BLaER1 treated with 17β-estradiol and CSF1 and Interleukin-3, amounts not matched to agents 10 nM and 100 nM (cell line): ENCODE data around the gene IFNL2.
A peak's percentile ranks its signal among the peaks of the same experiment; 100 is the strongest.
"Not testable (repeated sequence)": the region's sequence is repeated elsewhere in the genome, so short reads cannot be mapped to it uniquely, and the experiment has no call there.

ENCODE experiments used
- H3K27ac ChIP-seq, 11 experiments: shearing (Covaris generic); formaldehyde crosslinking; 2 replicates each; pipeline ENCODE4 v1.8.1; 2022
- H3K27me3 ChIP-seq, 11 experiments: shearing (Covaris generic); formaldehyde crosslinking; 2 replicates each; pipeline ENCODE4 v1.8.1; 2022
- H3K36me3 ChIP-seq, 11 experiments: shearing (Covaris generic); formaldehyde crosslinking; 2 replicates each; pipeline ENCODE4 v1.8.1; 2022
- H3K4me1 ChIP-seq, 10 experiments: shearing (Covaris generic); formaldehyde crosslinking; 2 replicates each; pipeline ENCODE4 v1.8.1; 2022
- H3K4me2 ChIP-seq, 11 experiments: shearing (Covaris generic); formaldehyde crosslinking; 2 replicates each; pipeline ENCODE4 v1.8.1; 2022
- H3K4me3 ChIP-seq, 10 experiments: shearing (Covaris generic); formaldehyde crosslinking; 2 replicates each; pipeline ENCODE4 v1.8.1; 2022
- H3K9ac ChIP-seq, 11 experiments: shearing (Covaris generic); formaldehyde crosslinking; 2 replicates each; pipeline ENCODE4 v1.8.1; 2022
- H3K9me3 ChIP-seq, 11 experiments: shearing (Covaris generic); formaldehyde crosslinking; replicated peaks in 1 of 11; 2 replicates each; pipeline ENCODE4 v1.8.1; 2022
- H4K20me1 ChIP-seq, 11 experiments: shearing (Covaris generic); formaldehyde crosslinking; 2 replicates each; pipeline ENCODE4 v1.8.1; 2022
- Cebpa-rat ChIP-seq, 11 experiments: shearing (Covaris generic); IDR thresholded peaks; 2 replicates each; pipeline ENCODE4 v1.8.1; 2022

Gene IFNL2

DNA sequence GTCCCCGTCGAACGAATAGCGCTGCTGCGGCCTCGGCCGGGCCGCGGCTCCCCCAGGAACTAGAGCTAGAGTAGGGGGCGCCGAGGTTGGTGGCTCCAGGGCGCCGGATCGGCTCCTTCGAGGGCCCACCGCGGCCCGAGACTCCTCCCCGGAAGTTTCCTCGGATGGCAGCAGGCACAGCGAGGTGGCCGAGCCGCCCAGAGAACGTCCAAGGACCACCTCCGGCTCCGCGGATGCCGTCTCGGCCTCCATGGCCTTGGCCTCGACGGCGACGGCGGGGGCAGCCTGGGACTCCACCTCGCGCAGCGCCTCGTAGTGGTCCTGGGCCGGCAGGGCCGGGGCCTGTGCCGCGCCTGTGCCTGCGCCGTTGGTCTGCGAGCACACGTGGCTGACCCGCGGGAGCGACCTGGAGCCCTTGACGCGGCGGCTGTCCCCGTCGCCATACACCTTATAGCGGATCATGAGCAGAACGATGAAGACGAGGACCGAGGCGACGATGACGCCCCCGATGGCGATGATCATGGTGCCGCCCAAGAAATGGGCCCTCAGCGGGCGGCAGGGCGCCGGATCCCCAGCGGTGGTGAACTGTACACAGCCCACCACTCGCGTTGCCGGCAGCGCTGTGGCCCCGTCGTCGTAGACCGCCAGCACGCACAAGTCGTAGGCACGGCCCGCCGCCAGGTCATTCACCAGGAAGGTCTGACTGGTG, 39.8 kb downstream of the IFNL2 start:
- Histone ChIP-seq H3K27ac (no peak overlapping the region), H3K4me2 (no peak overlapping the region), H4K20me1 (peaks cover 0 to 29% (median 6%) of the 10 kb centered on the region in 11 experiments; a peak in 7 of 22 replicates), H3K4me1 (peaks cover 6 to 29% (median 24%) of the 10 kb centered on the region in 10 experiments; a peak in 18 of 20 replicates), H3K9ac (no peak overlapping the region), H3K9me3 (no peaks in the 10 kb centered on the region), H3K4me3 (no peak overlapping the region), H3K36me3 (peaks cover 19 to 65% (median 53%) of the 10 kb centered on the region in 11 experiments), H3K27me3 (no peaks in the 10 kb centered on the region)
- no peak for TF ChIP-seq Cebpa-rat (IDR thresholded peaks at IDR 0.05)

DNA sequence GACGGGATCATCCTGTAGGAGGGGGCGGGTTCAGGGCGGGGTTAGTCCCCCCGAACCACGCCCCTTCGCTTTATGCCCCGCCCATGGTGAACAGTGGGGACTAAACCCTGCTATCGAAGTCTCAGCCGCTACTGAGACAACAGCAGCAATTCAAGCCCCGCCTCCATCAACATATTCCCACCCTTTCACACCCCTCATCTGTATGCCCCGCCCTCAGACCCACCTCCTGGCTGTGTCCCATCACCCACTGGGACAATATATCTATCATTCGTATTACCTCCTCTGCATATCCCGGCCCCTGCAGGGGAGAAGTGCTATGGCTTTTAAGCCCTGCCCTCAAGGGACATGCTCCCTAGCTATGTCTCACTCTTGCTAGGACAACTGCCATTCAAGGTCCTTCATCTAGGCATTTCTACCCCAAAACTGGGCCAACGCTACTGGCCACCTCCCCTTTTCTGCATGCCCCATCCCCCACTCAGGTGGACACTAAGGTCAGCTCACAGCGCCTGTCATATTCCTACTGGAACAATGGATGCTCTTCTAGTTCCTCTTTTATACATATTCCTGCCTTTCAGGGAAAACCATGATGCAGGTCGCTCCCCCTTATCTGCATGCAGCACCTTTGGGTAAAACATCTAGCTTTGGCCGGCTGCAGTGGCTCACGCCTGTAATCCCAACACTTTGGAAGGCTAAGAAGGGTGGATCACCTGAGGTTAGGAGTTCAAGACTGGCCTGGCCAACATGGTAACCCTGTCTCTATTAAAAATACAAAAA, 40.5 kb downstream of the IFNL2 start:
- no peak for TF ChIP-seq Cebpa-rat (IDR thresholded peaks at IDR 0.05)
- Histone ChIP-seq H3K4me1 (peaks cover 6 to 29% (median 24%) of the 10 kb centered on the region in 10 experiments; a peak in 18 of 20 replicates), H4K20me1 (peaks cover 0 to 31% (median 6%) of the 10 kb centered on the region in 11 experiments; a peak in 8 of 22 replicates), H3K4me2 (no peak overlapping the region), H3K36me3 (peaks cover 26 to 73% (median 60%) of the 10 kb centered on the region in 11 experiments), H3K9ac (no peak overlapping the region), H3K27me3 (no peaks in the 10 kb centered on the region), H3K27ac (no peak overlapping the region), H3K4me3 (no peak overlapping the region), H3K9me3 (no peaks in the 10 kb centered on the region)

DNA sequence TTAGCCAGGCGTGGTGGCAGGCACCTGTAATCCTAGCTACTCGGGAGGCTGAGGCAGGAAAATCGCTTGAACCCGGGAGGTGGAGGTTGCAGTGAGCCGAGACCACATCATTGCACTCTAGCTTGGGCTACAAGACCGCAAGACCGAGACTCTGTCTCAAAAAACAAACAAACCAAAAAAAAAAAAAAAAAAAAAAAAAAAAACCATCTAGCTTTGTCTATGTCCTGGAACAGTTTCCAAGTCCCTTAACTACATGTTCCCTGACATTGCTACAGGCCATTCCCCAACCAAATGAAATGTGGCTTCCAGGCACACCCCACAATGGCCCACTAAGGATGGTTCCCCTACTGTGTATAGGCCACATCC, 41.1 kb downstream of the IFNL2 start:
- not testable (repeated sequence) for H3K9me3 ChIP-seq, H3K9ac ChIP-seq, H3K27me3 ChIP-seq, H3K4me2 ChIP-seq, H3K4me3 ChIP-seq, H3K27ac ChIP-seq
- peaks cover 0 to 37% (median 6%) of the 10 kb centered on the region in 11 experiments; a peak in 8 of 22 replicates for H4K20me1 ChIP-seq
- H3K4me1 ChIP-seq = peaks cover 6 to 29% (median 24%) of the 10 kb centered on the region in 10 experiments; a peak in 18 of 20 replicates
- H3K36me3 ChIP-seq = peaks cover 32 to 79% (median 66%) of the 10 kb centered on the region in 11 experiments

DNA sequence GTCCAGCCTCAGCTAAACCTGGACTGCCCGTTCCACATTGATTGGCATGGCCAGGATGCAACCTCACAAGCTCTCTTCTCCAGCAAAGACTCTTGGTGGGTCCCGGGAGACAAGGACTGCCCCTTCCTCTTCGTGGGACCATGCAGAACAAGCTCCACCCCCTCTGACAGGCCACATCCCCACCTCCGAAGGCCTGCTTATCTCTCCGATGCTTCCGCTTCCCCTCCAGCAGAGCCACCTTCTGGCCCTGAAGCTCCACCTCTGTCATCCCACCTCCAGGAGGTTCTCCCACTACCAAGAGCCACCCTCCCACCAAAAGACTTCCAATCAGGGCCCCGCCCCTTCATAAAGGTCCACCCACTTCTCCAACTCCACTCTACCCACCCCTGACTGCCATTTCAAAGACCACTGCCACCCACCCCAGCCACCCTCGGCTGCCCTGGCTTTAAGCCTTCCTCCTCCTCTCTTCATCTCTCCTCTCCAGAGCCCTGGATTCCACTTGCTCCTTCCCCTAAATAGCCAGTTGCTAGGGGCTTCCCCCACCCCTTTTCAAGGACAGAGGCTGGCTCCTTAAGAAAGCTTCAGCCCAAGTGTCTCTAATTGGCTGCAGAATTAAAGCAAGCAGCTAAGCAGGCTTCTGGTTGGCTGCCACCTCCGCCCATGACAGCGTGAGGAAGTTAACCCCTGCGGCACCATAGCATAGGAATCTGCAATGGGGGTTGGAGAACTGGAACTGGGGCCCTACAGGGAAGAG, 42.5 kb downstream of the IFNL2 start:
- Histone ChIP-seq H3K4me3 (no peak overlapping the region), H4K20me1 (peaks cover 0 to 31% (median 7%) of the 10 kb centered on the region in 11 experiments; a peak in 7 of 22 replicates), H3K9me3 (no peaks in the 10 kb centered on the region)

DNA sequence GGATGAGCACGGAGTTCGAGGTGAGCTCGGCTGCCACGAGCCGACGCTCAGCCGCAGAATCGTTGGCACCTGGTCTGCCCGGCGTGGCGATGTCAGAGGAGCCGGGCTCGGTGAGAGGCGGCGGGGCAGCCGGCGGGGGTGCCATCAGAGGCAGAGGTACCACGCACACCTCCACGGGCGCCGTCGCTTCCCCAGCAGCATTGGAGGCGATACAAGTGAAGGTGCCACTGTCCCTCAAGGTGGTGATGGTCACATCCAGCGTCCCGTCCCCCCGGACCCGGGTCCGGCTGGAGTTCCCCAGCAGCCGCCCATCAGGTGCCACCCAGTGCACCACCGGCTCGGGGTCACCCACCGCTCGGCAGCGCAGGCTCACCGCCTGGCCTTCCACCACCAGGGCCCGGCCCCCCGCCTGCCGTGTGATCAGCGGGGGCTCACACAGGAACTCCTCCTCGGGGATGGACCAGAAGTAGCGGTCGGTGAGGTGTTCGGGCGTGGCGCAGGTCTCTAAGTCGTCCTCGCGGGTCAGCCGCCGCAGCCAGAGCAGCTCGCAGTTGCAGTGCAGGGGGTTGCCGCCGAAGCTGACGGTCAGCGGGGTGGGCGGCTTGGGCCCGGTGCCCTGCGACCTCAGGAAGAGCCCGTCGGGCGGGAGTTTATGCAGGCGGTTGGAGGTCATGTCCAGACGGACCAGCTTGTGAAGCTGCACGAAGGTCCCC, 46.0 kb downstream of the IFNL2 start:
- H4K20me1 ChIP-seq = peaks cover 0 to 37% (median 7%) of the 10 kb centered on the region in 11 experiments; a peak in 10 of 22 replicates
- no peak overlapping the region for H3K27ac ChIP-seq
- no peaks in the 10 kb centered on the region for H3K9me3 ChIP-seq
- H3K27me3 ChIP-seq = no peaks in the 10 kb centered on the region
- no peak overlapping the region for H3K4me2 ChIP-seq
- no peak for TF ChIP-seq Cebpa-rat (IDR thresholded peaks at IDR 0.05)
- no peak overlapping the region for H3K9ac ChIP-seq
- no peak overlapping the region for H3K4me3 ChIP-seq
- H3K4me1 ChIP-seq = peaks cover 2 to 25% (median 18%) of the 10 kb centered on the region in 10 experiments; a peak in 17 of 20 replicates
- H3K36me3 ChIP-seq = peaks cover 32 to 86% (median 72%) of the 10 kb centered on the region in 11 experiments

More for the DNA sequence above, 42.5 kb downstream of the IFNL2 start:
- TF ChIP-seq Cebpa-rat (IDR thresholded peaks at IDR 0.05) = no peak
- peak overlapping the region in 7 of 11 experiments; percentile 3 to 50 (median 15); a peak in 7 of 22 replicates for H3K4me2 ChIP-seq
- H3K9ac ChIP-seq = no peak overlapping the region
- no peak overlapping the region for H3K27ac ChIP-seq
- H3K27me3 ChIP-seq = no peaks in the 10 kb centered on the region
- H3K4me1 ChIP-seq = peaks cover 0 to 19% (median 14%) of the 10 kb centered on the region in 10 experiments; a peak in 16 of 20 replicates
- H3K36me3 ChIP-seq = peaks cover 41 to 91% (median 80%) of the 10 kb centered on the region in 11 experiments

DNA sequence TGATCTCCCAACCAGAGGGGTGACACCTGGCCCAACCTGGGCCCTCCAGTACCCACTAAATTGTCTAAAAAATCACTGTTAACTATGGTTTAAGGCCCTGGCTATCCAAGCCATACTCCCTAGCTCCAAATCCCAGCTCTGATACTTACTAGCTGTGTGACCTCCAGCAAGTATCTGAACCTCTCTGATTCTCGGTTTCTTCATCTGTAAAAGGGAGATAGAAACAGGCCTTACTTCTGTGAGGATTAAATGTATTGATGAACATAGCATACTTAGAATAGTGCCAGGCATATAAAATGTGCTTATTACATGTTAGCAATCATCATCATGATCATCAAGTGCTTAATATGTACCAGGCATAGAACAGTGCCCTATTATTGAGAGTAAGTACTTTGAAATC, 47.7 kb downstream of the IFNL2 start:
- TF ChIP-seq Cebpa-rat (IDR thresholded peaks at IDR 0.05) = no peak
- peaks cover 32 to 70% (median 57%) of the 10 kb centered on the region in 11 experiments for H3K36me3 ChIP-seq
- H3K4me1 ChIP-seq = peaks cover 13 to 31% (median 25%) of the 10 kb centered on the region in 10 experiments; a peak in 19 of 20 replicates
- no peaks in the 10 kb centered on the region for H3K9me3 ChIP-seq
- H3K4me3 ChIP-seq = no peak overlapping the region
- no peak overlapping the region for H3K4me2 ChIP-seq
- H3K9ac ChIP-seq = no peak overlapping the region
- no peak overlapping the region for H3K27ac ChIP-seq
- no peaks in the 10 kb centered on the region for H3K27me3 ChIP-seq
- peaks cover 0 to 31% (median 11%) of the 10 kb centered on the region in 11 experiments; a peak in 11 of 22 replicates for H4K20me1 ChIP-seq

DNA sequence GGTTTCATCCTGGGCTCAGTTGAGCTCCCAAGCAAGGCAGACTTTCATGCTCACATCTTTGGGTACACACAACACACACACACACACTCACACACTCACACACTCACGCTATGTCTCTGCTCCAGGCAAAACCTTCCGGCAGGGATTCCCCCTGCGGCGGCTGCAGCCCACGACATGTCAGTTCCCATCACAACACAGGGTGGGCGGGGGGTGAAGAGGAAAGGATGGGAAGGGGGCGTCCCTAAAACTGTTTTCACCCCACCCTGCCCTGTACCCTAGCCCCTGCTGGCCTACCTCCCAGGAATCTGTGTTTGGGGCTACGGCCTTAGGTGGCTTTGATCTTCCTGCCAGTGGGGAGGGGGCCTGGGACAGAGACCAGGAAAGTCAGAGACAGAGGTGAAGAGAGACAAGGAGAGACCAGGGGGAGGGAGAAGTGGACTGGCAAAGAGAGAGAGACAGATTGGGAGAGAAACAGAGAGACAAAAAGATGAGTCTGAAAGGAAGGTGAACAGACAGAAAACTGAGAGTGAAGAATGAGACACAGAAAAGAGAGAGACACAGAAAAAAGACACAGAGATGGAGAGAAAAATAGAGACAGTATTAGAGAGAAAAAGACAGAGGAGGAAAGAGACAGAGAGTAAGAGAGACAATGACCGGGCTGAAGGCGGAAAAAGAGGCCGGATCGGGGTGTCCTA, 48.6 kb downstream of the IFNL2 start:
- Histone ChIP-seq H3K27ac (no peak overlapping the region), H3K27me3 (no peaks in the 10 kb centered on the region), H3K4me3 (no peak overlapping the region), H3K36me3 (peaks cover 32 to 61% (median 51%) of the 10 kb centered on the region in 11 experiments), H3K4me2 (no peak overlapping the region), H3K9me3 (no peaks in the 10 kb centered on the region), H3K9ac (no peak overlapping the region), H3K4me1 (peaks cover 10 to 32% (median 25%) of the 10 kb centered on the region in 10 experiments; a peak in 19 of 20 replicates), H4K20me1 (peaks cover 0 to 31% (median 11%) of the 10 kb centered on the region in 11 experiments; a peak in 11 of 22 replicates)
- no peak for TF ChIP-seq Cebpa-rat (IDR thresholded peaks at IDR 0.05)

DNA sequence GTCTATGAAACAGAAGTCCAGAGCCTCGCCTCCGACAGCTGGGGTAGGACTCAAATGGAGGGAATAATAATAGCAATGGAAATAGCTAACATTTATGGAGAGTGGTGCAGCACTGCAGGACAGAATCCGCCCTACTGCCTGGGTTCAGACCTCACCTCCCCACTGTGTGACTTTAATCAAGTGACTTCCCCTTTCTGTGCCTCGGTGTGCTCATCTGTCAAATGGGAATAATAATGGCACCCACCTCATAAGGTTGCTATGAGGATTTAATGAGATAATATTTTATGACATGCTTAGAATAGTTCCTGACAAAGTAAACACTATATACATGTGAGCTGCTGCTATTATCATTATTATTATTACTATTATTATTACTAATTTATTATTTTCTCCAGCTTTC, 49.3 kb downstream of the IFNL2 start:
- peaks cover 27 to 56% (median 45%) of the 10 kb centered on the region in 11 experiments for H3K36me3 ChIP-seq
- no peak overlapping the region for H3K9ac ChIP-seq
- no peak overlapping the region for H3K27ac ChIP-seq
- no peaks in the 10 kb centered on the region for H3K27me3 ChIP-seq
- no peak overlapping the region for H3K4me2 ChIP-seq
- no peaks in the 10 kb centered on the region for H3K9me3 ChIP-seq
- TF ChIP-seq Cebpa-rat (IDR thresholded peaks at IDR 0.05) = no peak
- peaks cover 0 to 32% (median 11%) of the 10 kb centered on the region in 11 experiments; a peak in 11 of 22 replicates for H4K20me1 ChIP-seq
- H3K4me1 ChIP-seq = peaks cover 10 to 32% (median 25%) of the 10 kb centered on the region in 10 experiments; a peak in 19 of 20 replicates
- no peak overlapping the region for H3K4me3 ChIP-seq
